ENCODE measurements around the gene LPAR5.
A peak's percentile ranks its signal among the peaks of the same experiment; 100 is the strongest.

Gene LPAR5

DNA sequence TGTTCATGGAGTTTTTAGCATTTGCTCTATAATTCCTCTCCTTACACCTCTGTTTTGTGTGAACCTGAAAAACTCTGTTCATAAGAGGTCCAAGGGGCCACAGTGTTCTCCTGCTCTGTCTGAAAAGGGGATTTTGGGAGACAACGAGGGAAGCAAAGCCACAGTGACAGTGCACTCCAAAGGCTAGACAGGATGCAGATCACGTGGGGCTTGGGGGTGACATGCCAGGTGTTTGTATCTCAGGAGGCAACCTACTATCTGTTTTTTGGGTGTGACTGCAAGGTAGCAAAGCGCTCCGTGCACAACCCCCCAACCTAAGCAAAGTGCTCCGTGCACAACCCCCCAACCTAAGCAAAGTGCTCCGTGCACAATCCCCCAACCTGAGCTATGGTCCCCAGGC is 23.5 kb downstream of the LPAR5 start:
- no peaks in the 10 kb centered on the region for H4K20me1 ChIP-seq (ENCODE audit: insufficient read depth, low read length, poor library complexity, severe bottlenecking)
- peak overlapping the region; percentile 93 for H3K9ac ChIP-seq (ENCODE audit: low read depth, low read length, poor library complexity, severe bottlenecking)
- no peaks in the 10 kb centered on the region for H3K36me3 ChIP-seq (ENCODE audit: insufficient read depth, low read length)
- peak overlapping the region; percentile 69 for H3K4me3 ChIP-seq (ENCODE audit: low read length, poor library complexity, severe bottlenecking)
- H3K27me3 ChIP-seq (ENCODE audit: insufficient read depth, low read length, poor library complexity, severe bottlenecking), result no peaks in the 10 kb centered on the region
- H3F3A ChIP-seq (ENCODE audit: low read depth), result peaks cover 54% of the 10 kb centered on the region
- TF ChIP-seq EZH2phosphoT487 (IDR thresholded peaks at IDR 0.05; ENCODE audit: borderline replicate concordance), result no peak
- TF ChIP-seq, protein P1, sequence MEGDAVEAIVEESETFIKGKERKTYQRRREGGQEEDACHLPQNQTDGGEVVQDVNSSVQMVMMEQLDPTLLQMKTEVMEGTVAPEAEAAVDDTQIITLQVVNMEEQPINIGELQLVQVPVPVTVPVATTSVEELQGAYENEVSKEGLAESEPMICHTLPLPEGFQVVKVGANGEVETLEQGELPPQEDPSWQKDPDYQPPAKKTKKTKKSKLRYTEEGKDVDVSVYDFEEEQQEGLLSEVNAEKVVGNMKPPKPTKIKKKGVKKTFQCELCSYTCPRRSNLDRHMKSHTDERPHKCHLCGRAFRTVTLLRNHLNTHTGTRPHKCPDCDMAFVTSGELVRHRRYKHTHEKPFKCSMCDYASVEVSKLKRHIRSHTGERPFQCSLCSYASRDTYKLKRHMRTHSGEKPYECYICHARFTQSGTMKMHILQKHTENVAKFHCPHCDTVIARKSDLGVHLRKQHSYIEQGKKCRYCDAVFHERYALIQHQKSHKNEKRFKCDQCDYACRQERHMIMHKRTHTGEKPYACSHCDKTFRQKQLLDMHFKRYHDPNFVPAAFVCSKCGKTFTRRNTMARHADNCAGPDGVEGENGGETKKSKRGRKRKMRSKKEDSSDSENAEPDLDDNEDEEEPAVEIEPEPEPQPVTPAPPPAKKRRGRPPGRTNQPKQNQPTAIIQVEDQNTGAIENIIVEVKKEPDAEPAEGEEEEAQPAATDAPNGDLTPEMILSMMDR (conservative IDR thresholded peaks at IDR 0.05; ENCODE audit: low read length), result no peak
- no peaks in the 10 kb centered on the region for H3K9me3 ChIP-seq (ENCODE audit: insufficient read depth, low read depth, low read length)
- peak overlapping the region; percentile 97 for H3K4me2 ChIP-seq (ENCODE audit: low read depth, low read length, poor library complexity, severe bottlenecking)
- no peaks in the 10 kb centered on the region for H3K9me2 ChIP-seq (replicated peaks; ENCODE audit: low read depth, low read length)
- peaks cover 55% of the 10 kb centered on the region for H3K4me1 ChIP-seq (ENCODE audit: insufficient read depth, low read length, poor library complexity, severe bottlenecking)
- no peaks in the 10 kb centered on the region for H3K79me2 ChIP-seq (ENCODE audit: insufficient read depth, low read length)
- no peak overlapping the region for H2AFZ ChIP-seq (ENCODE audit: low read length)

DNA sequence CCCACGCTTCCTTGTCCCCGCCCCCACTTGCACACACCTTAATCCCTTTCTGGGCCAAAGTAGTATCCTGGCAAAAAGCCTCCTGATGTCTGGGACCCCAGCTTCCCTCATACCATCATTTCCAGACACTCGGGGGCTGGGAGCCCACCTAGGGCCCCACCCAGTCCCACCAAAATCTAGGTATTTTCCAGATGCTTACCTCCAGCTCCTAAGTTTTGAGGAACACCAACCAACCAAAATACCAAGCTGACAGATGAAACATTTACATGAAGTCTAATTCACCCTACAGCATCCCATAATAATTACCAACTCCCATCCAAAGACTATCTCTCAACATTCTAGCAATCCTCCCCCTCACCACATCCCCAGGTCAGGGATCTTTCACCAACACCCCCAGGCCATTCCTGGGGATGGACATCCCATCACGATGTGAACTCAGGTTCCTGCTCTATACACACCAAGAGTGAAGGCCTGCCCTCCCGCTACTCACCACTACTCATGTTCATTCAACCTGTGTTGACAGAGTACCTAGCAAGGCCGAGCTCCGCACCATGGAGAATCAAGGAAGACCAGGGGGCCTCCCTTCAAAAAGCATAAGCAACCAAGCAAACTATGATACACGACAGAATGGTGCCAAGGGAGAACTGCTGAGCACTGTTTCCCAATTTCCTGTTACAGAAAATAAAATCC is 27.0 kb downstream of the LPAR5 start:
- Histone ChIP-seq H3K4me3 (ENCODE audit: low read length, poor library complexity, severe bottlenecking) (no peak overlapping the region), H3K27me3 (ENCODE audit: insufficient read depth, low read length, poor library complexity, severe bottlenecking) (no peaks in the 10 kb centered on the region), H3K79me2 (ENCODE audit: insufficient read depth, low read length) (peaks cover 32% of the 10 kb centered on the region), H3K9me2 (replicated peaks; ENCODE audit: low read depth, low read length) (no peaks in the 10 kb centered on the region), H4K20me1 (ENCODE audit: insufficient read depth, low read length, poor library complexity, severe bottlenecking) (peaks cover 31% of the 10 kb centered on the region), H3K9me3 (ENCODE audit: insufficient read depth, low read depth, low read length) (no peaks in the 10 kb centered on the region), H2AFZ (ENCODE audit: low read length) (no peak overlapping the region), H3F3A (ENCODE audit: low read depth) (peaks cover 42% of the 10 kb centered on the region), H3K36me3 (ENCODE audit: insufficient read depth, low read length) (no peaks in the 10 kb centered on the region), H3K4me2 (ENCODE audit: low read depth, low read length, poor library complexity, severe bottlenecking) (peak overlapping the region; percentile 78), H3K4me1 (ENCODE audit: insufficient read depth, low read length, poor library complexity, severe bottlenecking) (peaks cover 59% of the 10 kb centered on the region), H3K9ac (ENCODE audit: low read depth, low read length, poor library complexity, severe bottlenecking) (no peak overlapping the region)
- TF ChIP-seq, protein P1 (conservative IDR thresholded peaks at IDR 0.05; ENCODE audit: low read length), result no peak
- no peak for TF ChIP-seq EZH2phosphoT487 (IDR thresholded peaks at IDR 0.05; ENCODE audit: borderline replicate concordance)

DNA sequence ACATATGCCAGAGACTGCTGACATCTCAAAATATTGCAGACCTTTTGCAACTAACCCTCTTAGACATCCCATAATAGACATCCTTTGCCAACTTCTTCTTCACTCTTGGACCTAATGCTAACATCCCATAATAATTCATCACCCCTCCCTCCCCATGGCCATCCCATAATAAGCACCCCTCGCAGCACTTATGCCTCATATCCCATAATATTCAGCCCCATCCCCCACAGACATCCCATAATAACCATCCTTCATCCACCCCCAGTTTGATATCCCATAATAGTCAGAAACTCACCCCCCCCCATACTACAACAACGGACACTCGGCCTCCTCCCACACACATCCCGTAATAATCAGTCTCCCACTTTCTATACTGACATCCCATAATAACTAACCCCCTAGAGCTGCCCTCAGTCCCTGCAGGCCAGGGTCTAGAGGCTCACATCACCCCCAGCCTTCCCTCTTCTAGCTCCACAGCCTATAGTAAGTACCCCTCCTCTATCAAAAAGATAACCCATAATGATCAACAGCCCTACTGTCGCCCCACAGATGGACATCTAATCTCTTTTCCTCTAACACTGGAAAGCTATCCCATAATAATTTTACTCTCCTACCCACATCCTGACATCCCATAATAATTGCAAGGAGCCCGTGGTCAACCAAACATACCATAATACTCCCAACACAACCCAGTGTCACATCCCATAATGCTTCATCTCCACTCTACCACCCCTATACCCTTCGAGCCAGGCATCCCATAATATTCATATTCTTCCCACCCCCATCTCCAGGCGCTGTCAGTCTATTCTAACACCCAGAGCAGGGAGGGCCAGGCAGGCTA is 27.8 kb downstream of the LPAR5 start:
- Histone ChIP-seq H3K9me2 (replicated peaks; ENCODE audit: low read depth, low read length) (no peaks in the 10 kb centered on the region), H3K27me3 (ENCODE audit: insufficient read depth, low read length, poor library complexity, severe bottlenecking) (no peaks in the 10 kb centered on the region), H3K79me2 (ENCODE audit: insufficient read depth, low read length) (peaks cover 39% of the 10 kb centered on the region), H2AFZ (ENCODE audit: low read length) (no peak overlapping the region), H3F3A (ENCODE audit: low read depth) (peaks cover 38% of the 10 kb centered on the region), H3K9ac (ENCODE audit: low read depth, low read length, poor library complexity, severe bottlenecking) (peak overlapping the region; percentile 96), H4K20me1 (ENCODE audit: insufficient read depth, low read length, poor library complexity, severe bottlenecking) (peaks cover 39% of the 10 kb centered on the region), H3K9me3 (ENCODE audit: insufficient read depth, low read depth, low read length) (no peaks in the 10 kb centered on the region), H3K4me3 (ENCODE audit: low read length, poor library complexity, severe bottlenecking) (peak overlapping the region; percentile 98), H3K4me1 (ENCODE audit: insufficient read depth, low read length, poor library complexity, severe bottlenecking) (peaks cover 61% of the 10 kb centered on the region), H3K4me2 (ENCODE audit: low read depth, low read length, poor library complexity, severe bottlenecking) (peak overlapping the region; percentile 78), H3K36me3 (ENCODE audit: insufficient read depth, low read length) (no peaks in the 10 kb centered on the region)
- TF ChIP-seq, protein P1 (conservative IDR thresholded peaks at IDR 0.05; ENCODE audit: low read length), result no peak
- no peak for TF ChIP-seq EZH2phosphoT487 (IDR thresholded peaks at IDR 0.05; ENCODE audit: borderline replicate concordance)

Measured in Loucy (cell line).